RCC 7860 (cell line): ENCODE data around the gene KREMEN1.
A peak's percentile ranks its signal among the peaks of the same experiment; 100 is the strongest.
"Not testable (repeated sequence)": the region's sequence is repeated elsewhere in the genome, so short reads cannot be mapped to it uniquely, and the experiment has no call there.

ENCODE experiments used
- DNase-seq: peaks from one replicate; pipeline ENCODE4 v3.0.0-alpha.2; 2015; ENCODE audit warnings: low spot score
- FAIRE-seq: peaks from 2 replicates; lab custom pipeline; 2012; peaks lifted over from hg19 to GRCh38; lab: Jason Lieb, UNC

The KREMEN1 gene

GRCh38 chr22:29074276-29074772 lies 1.5 kb downstream of the KREMEN1 start:
- no peak for DNase-seq
- no peak for FAIRE-seq

GRCh38 chr22:29078036-29078868 lies 5.4 kb downstream of the KREMEN1 start:
- DNase-seq (no peak), FAIRE-seq (no peak)

- FAIRE-seq (no peak), DNase-seq (no peak)
These were observed 6.0 kb downstream of the KREMEN1 start for GRCh38 chr22:29078869-29079207.

DNA sequence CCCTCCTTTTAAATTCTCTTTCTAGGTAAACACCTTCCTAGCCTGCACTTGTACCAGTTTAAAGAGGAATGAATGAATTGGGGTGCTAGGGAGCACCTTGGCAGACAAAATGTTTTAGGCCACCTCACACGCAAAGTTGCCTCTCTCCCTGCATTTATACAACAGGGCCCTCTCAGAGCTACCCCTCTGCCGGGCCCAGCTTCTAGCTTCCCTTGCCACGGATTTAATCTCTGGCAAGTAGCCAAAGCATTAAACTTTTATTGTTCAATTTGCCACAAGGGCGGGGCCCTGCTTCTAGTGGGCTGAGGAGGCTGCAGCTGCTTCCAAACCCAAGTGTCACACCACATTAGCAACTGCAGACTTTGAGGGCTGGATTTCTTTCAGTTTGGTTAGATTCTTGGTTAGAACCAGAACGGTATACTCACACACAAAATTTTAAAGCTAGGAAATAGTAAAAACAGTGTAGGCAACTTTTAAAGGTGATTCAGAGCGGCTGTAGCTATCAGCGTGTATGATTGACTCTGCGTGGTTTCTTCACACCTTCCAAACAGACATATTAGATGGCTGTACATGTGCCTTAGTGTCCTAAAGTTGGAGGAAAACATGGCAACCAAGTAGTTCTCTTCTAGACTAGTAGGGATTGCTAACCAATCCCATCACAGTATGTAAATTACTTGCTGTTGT lies 6.5 kb downstream of the KREMEN1 start:
- FAIRE-seq, result no peak
- DNase-seq, result no peak

DNA sequence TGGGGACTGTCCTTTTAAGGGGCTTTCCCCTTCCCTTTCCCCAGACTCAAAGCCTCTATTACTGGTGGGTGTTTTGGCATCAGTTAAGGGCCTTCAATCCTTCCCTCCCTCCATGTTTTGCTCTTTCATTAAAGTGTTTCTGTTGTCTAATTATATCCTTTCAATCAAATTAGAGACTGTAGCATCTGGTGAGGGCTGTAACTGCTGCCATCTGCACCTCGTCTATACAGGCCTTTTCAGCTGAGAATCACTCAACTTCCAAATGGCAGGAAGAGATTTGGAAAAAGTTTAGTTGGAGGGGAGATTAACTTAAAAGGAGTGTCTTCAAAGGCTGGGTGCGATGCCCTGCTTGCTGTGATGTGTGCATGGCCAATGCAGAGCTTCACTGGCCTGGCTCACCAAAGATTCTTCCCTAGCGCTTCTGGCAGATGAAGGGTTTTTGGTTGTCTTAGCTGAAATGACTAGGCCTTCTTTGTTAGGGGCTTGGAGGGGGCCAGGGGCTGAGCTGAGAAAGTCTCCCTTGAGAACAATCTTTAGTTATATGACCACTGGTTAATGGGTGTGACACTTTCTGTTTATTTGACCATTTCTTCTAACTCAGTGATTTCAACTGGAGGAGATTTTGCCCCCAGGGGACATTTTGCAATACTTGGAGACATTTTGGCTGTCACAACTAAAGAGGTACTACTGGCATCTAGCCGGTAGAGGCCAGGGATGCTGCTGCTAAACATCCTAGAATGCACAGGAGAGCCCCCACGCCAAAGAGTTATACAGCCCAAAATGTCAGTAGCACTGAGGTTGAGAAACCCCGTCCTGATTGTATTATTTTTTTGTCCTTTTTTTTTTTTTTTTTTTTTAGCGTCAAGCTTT lies 7.5 kb downstream of the KREMEN1 start:
- DNase-seq (no peak), FAIRE-seq (no peak)

- FAIRE-seq, result no peak
- DNase-seq, result no peak
These were observed 8.8 kb downstream of the KREMEN1 start for GRCh38 chr22:29081517-29082236.

DNA sequence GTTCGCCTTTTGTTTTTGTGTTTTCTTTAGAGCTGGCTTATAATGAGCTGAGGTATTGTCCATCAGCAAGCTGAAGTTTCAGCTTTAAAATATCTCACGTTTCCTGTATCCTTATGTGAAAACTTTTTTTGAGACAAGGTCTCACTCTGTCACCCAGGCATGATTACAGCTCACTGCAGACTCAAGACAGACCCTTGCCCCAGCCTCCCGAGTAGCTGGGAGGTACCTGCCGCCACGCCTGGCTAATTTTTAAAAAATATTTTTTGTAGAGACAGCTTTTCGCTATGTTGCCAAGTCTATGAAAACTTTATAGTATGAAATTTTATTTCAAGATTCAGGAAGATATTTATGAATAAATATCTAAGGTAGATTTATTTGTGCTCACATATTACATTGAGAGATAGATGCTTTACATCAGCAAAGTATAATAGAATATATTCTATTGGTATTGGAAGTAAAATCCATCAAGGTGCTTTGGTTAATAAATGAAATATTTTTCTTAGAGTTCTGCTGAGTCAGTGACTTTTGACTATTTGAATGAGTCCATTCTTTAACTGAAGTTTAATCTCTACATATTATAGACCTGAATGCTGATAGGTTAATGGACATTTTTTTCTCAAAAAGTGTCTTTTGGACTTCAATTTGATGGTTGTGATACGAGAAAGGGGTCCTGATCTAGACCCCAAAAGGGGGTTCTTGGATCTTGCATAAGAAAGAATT lies 10.2 kb downstream of the KREMEN1 start:
- FAIRE-seq (no peak), DNase-seq (no peak)

- not testable (repeated sequence) for FAIRE-seq
These were observed 10.7 kb downstream of the KREMEN1 start for GRCh38 chr22:29083576-29083932.

GRCh38 chr22:29083933-29084591 lies 11.2 kb downstream of the KREMEN1 start:
- DNase-seq, result peak; percentile 45
- peak; percentile 48 for FAIRE-seq

More at GRCh38 chr22:29083576-29083932, 10.7 kb downstream of the KREMEN1 start:
- not testable (repeated sequence) for DNase-seq

- FAIRE-seq (no peak), DNase-seq (no peak)
These were observed 14.2 kb downstream of the KREMEN1 start for GRCh38 chr22:29087012-29087411.

- FAIRE-seq, result no peak
- no peak for DNase-seq
These were observed 16.0 kb downstream of the KREMEN1 start for GRCh38 chr22:29088809-29089208.

DNA sequence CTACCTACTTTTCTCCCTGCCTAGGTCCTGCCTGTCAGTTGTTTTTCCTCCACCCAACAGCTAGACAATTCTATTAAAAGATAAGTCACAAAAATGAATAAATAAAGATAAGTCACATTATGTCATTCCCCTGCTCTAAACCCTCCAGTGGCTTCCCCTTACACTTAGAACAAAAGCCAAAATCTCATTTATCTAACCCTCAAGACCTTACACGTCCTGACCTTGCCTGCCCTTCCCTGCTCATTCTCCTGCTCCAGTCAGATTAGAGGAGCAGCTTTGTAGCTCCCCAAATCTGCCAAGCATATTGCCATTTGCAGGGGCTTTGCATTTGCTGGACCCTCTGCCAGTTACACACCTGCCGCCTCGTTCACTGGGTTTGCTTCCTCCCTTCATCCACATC lies 16.7 kb downstream of the KREMEN1 start:
- FAIRE-seq (no peak), DNase-seq (no peak)

DNA sequence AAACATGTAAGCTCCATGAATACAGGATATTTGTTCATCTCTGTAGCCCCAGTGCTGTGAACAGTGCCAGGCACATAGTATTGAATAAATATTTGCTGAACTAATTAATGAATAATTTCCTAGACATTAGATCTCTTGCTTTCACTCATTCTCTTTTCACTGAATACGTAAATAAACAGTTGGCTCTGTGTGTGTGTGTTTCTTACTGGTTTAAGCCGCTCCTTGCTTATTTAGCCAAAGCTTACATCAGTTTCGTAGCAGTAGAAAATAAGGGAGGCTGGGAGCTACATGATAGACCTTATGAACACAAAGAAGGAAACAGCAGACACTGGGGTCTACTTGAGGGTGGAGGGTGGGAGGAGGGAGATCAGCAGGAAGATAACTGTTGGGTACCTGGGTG lies 17.2 kb downstream of the KREMEN1 start:
- FAIRE-seq (no peak), DNase-seq (no peak)

GRCh38 chr22:29092243-29092642 lies 19.4 kb downstream of the KREMEN1 start:
- FAIRE-seq, result no peak
- DNase-seq, result no peak

- no peak for FAIRE-seq
- DNase-seq, result no peak
These were observed 20.2 kb downstream of the KREMEN1 start for GRCh38 chr22:29093030-29093429.

GRCh38 chr22:29093501-29094300 lies 20.9 kb downstream of the KREMEN1 start:
- FAIRE-seq, result no peak
- DNase-seq, result no peak

- FAIRE-seq (no peak), DNase-seq (no peak)
These were observed 22.6 kb downstream of the KREMEN1 start for GRCh38 chr22:29095459-29095858.
